ENCODE results near the gene LHX3.

The LHX3 gene

GRCh38 chr9:136171009-136171800 is 33.7 kb downstream of the LHX3 start:
- Histone ChIP-seq H3K4me3 (ENCODE audit: low read length) (no peak overlapping the region), H3K27me3 (ENCODE audit: low read depth, low read length) (peaks cover 17% of the 10 kb centered on the region), H3K36me3 (replicated peaks; ENCODE audit: low read depth, low read length) (no peaks in the 10 kb centered on the region), H3K4me2 (ENCODE audit: low read length) (peak overlapping the region; percentile 14; the same call in 1 of the 2 replicates), H4K20me1 (ENCODE audit: insufficient read depth, low read length) (no peaks in the 10 kb centered on the region), H3K9ac (ENCODE audit: low read length) (no peak overlapping the region), H2AFZ (ENCODE audit: low read depth, low read length) (no peak overlapping the region), H3K9me3 (ENCODE audit: insufficient read depth, low read length) (no peaks in the 10 kb centered on the region), H3K79me2 (ENCODE audit: low read length) (no peaks in the 10 kb centered on the region), H3K4me1 (ENCODE audit: low read length) (peaks cover 12% of the 10 kb centered on the region; the same call in 1 of the 2 replicates), H3K27ac (ENCODE audit: low read length) (no peak overlapping the region)
- no peak for TF ChIP-seq CTCF (IDR thresholded peaks at IDR 0.05; ENCODE audit: low read depth, low read length)
- TF ChIP-seq EZH2phosphoT487 (IDR thresholded peaks at IDR 0.05; ENCODE audit: low read depth), result no peak

- Histone ChIP-seq H3K4me2 (ENCODE audit: low read length) (peak overlapping the region; percentile 22), H3K79me2 (ENCODE audit: low read length) (no peaks in the 10 kb centered on the region), H3K9me3 (ENCODE audit: insufficient read depth, low read length) (no peaks in the 10 kb centered on the region), H3K4me1 (ENCODE audit: low read length) (peaks cover 12% of the 10 kb centered on the region; the same call in 1 of the 2 replicates), H2AFZ (ENCODE audit: low read depth, low read length) (no peak overlapping the region), H3K9ac (ENCODE audit: low read length) (no peak overlapping the region), H4K20me1 (ENCODE audit: insufficient read depth, low read length) (no peaks in the 10 kb centered on the region), H3K4me3 (ENCODE audit: low read length) (no peak overlapping the region), H3K36me3 (replicated peaks; ENCODE audit: low read depth, low read length) (no peaks in the 10 kb centered on the region), H3K27me3 (ENCODE audit: low read depth, low read length) (peaks cover 17% of the 10 kb centered on the region), H3K27ac (ENCODE audit: low read length) (no peak overlapping the region)
- TF ChIP-seq EZH2phosphoT487 (IDR thresholded peaks at IDR 0.05; ENCODE audit: low read depth) (no peak), CTCF (IDR thresholded peaks at IDR 0.05; ENCODE audit: low read depth, low read length) (peak; percentile 80)
Measured at GRCh38 chr9:136170006-136170901, 34.7 kb downstream of the LHX3 start.

- TF ChIP-seq EZH2phosphoT487 (IDR thresholded peaks at IDR 0.05; ENCODE audit: low read depth) (no peak), CTCF (IDR thresholded peaks at IDR 0.05; ENCODE audit: low read depth, low read length) (no peak)
- Histone ChIP-seq H3K9me3 (ENCODE audit: insufficient read depth, low read length) (no peaks in the 10 kb centered on the region), H3K9ac (ENCODE audit: low read length) (no peak overlapping the region), H2AFZ (ENCODE audit: low read depth, low read length) (no peak overlapping the region), H3K27me3 (ENCODE audit: low read depth, low read length) (peaks cover 17% of the 10 kb centered on the region), H3K4me1 (ENCODE audit: low read length) (peaks cover 12% of the 10 kb centered on the region; the same call in 1 of the 2 replicates), H4K20me1 (ENCODE audit: insufficient read depth, low read length) (no peaks in the 10 kb centered on the region), H3K36me3 (replicated peaks; ENCODE audit: low read depth, low read length) (no peaks in the 10 kb centered on the region), H3K4me2 (ENCODE audit: low read length) (no peak overlapping the region), H3K27ac (ENCODE audit: low read length) (no peak overlapping the region), H3K79me2 (ENCODE audit: low read length) (no peaks in the 10 kb centered on the region), H3K4me3 (ENCODE audit: low read length) (no peak overlapping the region)
Measured at GRCh38 chr9:136169495-136169894, 35.4 kb downstream of the LHX3 start.

All from OCI-LY3 (cell line).